DMS79 (cell line): ENCODE data around the gene MORN1.

Source experiments
- DNase-seq: peaks from one replicate; lab custom pipeline; 2025; lab: John Stamatoyannopoulos, UW

Gene MORN1

GRCh38 chr1:2386636-2387611, 4.4 kb downstream of the MORN1 start:
- no peak for DNase-seq

- DNase-seq = no peak
These were observed 5.6 kb downstream of the MORN1 start for GRCh38 chr1:2385606-2386280.

GRCh38 chr1:2384941-2385481, 6.3 kb downstream of the MORN1 start:
- no peak for DNase-seq

DNA sequence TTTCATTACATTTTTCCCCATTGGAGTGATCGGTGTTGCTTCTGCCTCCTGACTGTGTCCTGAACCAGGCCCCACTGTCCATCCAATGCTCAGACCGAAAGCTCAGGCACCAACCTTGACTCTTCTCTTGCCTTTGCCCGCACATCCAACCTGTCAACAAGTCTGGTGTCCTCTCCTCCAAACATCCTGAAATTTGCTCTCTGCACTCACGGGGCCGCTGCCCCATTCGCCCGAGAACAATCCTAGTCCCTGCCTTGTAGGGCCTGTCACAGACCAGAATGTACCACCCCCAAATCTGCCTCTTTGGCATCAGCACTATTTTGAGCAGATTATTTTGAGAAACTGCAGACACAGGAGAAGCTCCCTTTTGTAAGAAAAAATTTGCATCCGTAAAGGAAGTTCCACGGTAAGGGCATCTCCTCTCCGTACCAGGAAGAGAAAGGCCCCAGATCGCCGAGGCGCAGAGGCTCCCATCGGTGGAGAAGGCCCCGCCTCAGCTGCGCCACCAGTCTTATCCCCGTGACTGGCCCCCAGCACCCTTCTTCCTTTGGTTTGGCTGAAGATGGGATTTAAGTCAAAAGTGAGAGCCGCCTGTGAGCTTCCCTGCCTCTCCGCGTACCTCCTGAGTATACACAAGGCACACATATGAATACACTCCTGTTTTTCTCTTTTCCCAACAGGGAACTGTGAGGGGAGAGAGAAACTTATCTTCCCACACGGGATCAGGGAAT, 7.1 kb downstream of the MORN1 start:
- DNase-seq = no peak

DNA sequence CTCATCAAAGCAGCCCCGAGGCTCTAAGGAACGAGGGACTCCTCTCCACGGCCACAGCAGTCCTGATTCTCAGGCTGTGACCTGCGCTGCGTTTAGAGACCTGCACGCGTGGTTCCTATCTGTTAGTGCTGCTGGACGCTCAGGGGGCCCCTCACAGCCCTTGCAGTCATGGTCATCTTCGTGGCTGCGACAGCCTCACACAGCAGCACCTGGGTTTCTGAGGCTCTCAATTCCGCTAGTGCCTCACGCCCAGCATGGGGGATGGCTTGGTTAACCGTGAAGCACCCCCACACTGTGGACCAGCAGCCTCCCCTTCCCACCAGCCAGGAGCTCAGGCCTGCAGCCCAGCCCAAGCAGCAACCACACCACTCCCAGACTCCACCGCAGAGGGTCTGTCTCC, 7.8 kb downstream of the MORN1 start:
- DNase-seq = no peak

DNA sequence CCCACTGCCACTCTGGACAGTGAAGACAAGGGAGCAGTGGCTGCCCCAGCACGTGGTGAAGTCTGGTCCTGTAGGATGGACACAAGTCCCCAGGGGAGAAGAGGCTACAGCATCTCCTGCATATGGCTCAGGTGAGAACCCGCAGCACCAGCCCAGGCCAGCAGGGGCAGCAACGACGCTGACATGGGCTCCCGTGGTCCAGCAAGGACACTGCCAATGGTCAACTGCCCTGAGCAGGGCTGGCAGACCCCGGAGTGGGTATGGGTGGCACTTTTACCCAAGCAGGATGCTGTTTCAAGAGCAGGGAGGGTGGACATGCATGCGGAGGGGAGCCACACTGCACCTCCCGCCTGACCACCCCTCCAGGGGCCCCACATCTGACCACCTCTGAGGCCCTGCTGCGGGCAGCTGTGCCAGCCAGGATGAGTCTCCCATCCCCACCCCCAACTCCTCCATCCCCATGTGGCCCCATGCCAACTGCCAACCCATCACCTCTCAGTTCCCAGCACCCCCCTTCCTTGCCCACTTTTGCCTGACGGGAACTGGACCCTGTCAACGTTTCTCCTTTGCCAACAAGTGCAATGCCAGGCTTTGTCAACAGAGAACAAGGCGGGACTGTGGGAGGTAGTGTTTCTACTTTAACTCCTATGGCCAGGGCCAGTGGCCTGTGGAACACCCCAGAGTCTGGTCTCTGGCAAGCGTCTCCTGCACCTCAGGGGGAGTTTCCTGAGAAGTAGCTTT, 8.6 kb downstream of the MORN1 start:
- DNase-seq = no peak

- peak; percentile 36 for DNase-seq
These were observed 9.4 kb downstream of the MORN1 start for GRCh38 chr1:2381741-2382620.

GRCh38 chr1:2380816-2381591, 10.3 kb downstream of the MORN1 start:
- DNase-seq = no peak

DNA sequence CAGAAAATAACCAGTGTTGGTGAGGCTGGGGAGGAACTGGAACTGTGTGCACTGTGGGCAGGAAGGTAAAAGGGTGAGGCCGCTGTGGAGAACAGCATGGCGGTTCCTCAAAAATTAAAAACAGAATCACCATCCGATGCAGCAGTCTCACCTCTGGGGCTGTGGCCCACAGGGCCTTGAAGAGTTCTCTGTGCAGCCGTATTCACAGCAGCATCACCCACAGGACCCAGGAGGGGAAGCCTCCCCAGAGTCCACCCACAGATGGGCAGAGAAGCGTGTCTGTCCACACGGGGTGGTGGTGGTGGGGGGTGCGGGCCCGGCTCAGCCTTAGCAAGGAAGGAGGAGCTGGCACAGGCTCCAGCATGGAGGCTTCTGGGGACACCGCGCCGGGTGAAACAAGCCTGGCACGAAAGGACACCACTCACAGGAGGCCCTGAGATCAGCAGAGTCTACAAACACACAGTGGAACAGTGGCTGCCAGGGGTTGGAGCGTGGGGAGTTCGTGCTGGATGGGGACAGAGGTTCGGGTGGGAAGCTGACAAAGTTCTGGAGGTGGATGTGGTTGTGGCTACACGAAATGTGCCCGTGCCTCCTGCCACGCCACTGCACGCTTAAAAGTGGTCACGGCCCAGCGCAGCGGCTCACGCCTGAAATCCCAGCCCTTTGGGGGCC, 11.5 kb downstream of the MORN1 start:
- DNase-seq = no peak

DNA sequence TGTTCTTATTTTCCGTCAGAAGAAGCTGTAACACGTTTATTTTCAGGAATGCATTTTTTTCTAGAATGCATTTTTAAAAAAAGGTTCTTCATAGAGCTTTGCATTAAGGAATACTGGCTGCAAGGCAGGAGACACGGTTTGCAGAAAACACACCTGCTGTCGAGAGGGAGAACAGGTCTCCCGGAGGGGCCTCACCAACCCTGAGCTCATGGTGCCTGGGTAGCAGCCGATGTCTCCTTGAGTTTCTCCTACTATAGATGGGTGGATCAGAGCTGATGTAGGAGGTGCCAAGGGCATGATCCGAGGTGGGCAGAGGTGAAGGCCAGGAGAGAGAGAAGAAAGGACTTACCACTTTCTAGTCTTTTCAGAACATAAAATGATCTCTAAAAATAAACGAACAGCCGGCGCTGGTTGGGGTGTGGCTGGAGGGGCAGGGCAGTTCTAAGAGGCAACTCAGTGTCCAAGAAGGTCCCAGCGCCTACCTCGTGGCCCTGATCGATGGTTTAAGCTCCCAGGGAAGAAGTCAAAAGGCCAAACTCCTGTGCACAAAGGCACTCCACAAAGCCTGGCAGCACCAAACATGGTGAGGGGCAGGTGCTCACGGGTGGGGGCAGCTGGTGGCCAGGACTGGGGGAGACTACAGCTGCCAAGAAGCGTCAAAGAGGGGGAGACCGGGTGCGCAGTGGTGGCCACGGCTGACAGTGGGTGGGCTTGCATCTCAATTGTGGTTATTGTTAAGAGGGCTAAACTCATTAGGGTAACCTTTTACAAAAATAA, 12.2 kb downstream of the MORN1 start:
- no peak for DNase-seq

- DNase-seq = no peak
These were observed 12.9 kb downstream of the MORN1 start for GRCh38 chr1:2378441-2378851.

DNA sequence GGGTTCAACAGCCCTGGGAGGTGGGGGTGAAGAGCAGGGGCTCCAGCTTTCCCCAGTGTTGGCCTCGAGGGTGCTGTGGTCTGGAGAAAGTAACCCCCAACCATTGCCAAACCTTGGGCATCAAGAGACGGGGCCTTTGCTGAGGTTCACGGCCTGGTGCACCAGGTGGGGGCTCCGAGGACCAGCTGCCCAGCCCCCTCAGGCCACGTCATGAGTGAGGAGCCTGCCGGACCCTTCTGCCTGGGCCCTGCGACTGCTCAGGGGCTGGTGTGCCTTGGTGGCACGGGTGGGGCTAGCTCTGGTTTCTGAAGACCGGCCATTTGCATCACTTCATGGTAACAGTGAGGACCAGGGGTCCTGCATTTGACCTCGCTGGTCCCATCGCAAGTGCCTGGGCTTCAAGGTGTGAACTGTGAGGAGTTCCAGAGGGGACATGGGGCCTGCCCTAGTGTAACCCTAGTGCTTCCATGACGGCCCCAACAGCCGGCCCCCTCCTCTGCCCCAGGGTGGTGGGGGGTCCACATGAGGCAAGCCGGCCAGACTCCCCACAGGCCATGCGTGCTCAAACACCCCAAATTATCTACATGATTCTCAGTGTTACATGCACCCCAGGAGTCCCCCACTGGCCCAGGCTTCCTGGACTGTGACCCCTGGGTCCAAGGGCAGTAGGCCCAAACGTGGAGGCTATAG, 13.5 kb downstream of the MORN1 start:
- no peak for DNase-seq

- peak; percentile 13 for DNase-seq
These were observed 14.3 kb downstream of the MORN1 start for GRCh38 chr1:2376931-2377672.

DNA sequence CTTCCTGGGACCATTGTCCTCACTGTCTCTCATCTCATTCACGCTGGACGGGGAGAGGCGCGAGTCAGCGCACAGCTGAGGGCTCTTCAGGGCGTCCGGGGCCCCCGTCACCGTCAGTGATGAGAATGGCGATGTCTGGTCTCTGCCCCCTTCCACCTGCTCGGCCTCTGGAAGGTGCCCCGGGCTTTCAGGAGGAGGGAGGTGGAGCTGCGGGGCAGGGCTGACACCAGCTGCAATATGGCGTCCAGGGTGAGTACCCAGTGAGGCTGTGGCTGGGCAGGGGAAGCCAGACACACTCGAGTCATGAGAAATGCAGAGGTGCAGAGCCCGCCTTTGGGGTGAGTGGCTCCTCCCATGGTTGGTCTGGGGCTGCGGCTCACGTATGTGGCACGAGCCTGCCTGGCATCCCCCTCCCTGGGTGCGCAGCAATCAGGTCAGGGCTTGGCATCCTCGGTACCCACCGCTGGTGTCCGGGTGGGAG, 15.1 kb downstream of the MORN1 start:
- no peak for DNase-seq

DNA sequence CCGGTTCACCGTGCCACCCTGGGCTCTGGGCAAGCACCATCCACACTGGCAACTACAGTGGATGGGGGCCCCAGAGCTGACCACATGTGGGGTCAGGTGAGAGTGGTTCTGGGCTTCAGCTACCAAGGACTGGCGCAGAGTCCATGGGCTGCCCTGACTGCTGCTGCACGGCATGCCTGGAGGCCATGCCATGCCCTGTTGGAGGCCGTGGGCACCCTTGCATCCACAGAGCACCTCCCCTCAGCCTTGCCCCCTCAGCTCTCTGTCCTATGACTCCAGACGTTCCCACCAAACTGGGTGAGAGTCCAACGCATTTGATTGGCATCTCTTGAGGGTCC, 15.5 kb downstream of the MORN1 start:
- DNase-seq = no peak

GRCh38 chr1:2375246-2375922, 16.0 kb downstream of the MORN1 start:
- no peak for DNase-seq
